K562 (cell line): ENCODE results near the gene GPAT3. TPM values are rescaled to one million over a fixed set of nuclear protein-coding genes. Genes with fewer than 3 reads are reported as not detected.
A peak's percentile ranks its signal among the peaks of the same experiment; 100 is the strongest.

Experiments
- ARID3A ChIP-seq: IDR thresholded peaks from 2 replicates; pipeline ENCODE4 v1.6.1; 2012; ENCODE audit warnings: low read depth, low read length, improper control_type of control experiment, borderline replicate concordance
- ARNT ChIP-seq, 2 experiments: fragments of 450-650 bp; IDR thresholded peaks; 2 replicates each; pipeline ENCODE4 v1.6.1; 2016; ENCODE audit warnings: mild to moderate bottlenecking in 1 of 2
- ATF6 ChIP-seq: sonication (generic); formaldehyde crosslinking; IDR thresholded peaks from 2 replicates; pipeline ENCODE4 v1.4.0; 2020; ENCODE audit warnings: mild to moderate bottlenecking, missing genetic modification reagents
- CREB3 ChIP-seq: fragments of 450-650 bp; conservative IDR thresholded peaks from 2 replicates; pipeline ENCODE4 v1.6.1; 2016; ENCODE audit warnings: missing genetic modification characterization, low read depth, mild to moderate bottlenecking, missing compliant biosample characterization, moderate library complexity
- DACH1 ChIP-seq: fragments of 450-650 bp; IDR thresholded peaks from 2 replicates; pipeline ENCODE4 v1.6.1; 2018; ENCODE audit not compliant: partially characterized antibody
- FOXK1 ChIP-seq: sonication (generic); formaldehyde crosslinking; IDR thresholded peaks from 2 replicates; pipeline ENCODE4 v1.8.0; 2022; ENCODE audit warnings: missing genetic modification reagents, mild to moderate bottlenecking, borderline replicate concordance
- FOXM1 ChIP-seq, 2 experiments: fragments of 450-650 bp in 1 of 2; sonication (generic) in 1 of 2; formaldehyde crosslinking in 1 of 2; IDR thresholded peaks; 2 replicates each; pipeline versions ENCODE4 v1.6.1 to v1.9.0; 2017 to 2022; ENCODE audit warnings: low read depth in 2 of 2, mild to moderate bottlenecking in 2 of 2, missing genetic modification reagents in 1 of 2, moderate library complexity in 1 of 2
- GATAD2B ChIP-seq: fragments of 450-650 bp; IDR thresholded peaks from 2 replicates; pipeline ENCODE4 v1.6.1; 2017; ENCODE audit warnings: mild to moderate bottlenecking, borderline replicate concordance
- GTF2A2 ChIP-seq: IDR thresholded peaks from 2 replicates; pipeline ENCODE4 v1.6.1; 2016; ENCODE audit warnings: mild to moderate bottlenecking, missing genetic modification characterization, missing compliant biosample characterization
- HMGN3 ChIP-seq: IDR thresholded peaks from 2 replicates; pipeline ENCODE4 v1.6.1; 2011; ENCODE audit warnings: borderline replicate concordance, low read depth, mild to moderate bottlenecking, mixed read lengths, low read length; ENCODE audit not compliant: insufficient read length; ENCODE audit errors: extremely low read depth
- PYGO2 ChIP-seq: fragments of 450-650 bp; IDR thresholded peaks from 2 replicates; pipeline ENCODE4 v1.6.1; 2016; ENCODE audit warnings: mild to moderate bottlenecking, missing genetic modification characterization, moderate library complexity, missing compliant biosample characterization
- TARDBP ChIP-seq: fragments of 450-650 bp; IDR thresholded peaks from 2 replicates; pipeline ENCODE4 v1.6.1; 2016
- ZBTB12 ChIP-seq: fragments of 250-450 bp; sonication (Bioruptor Pico); IDR thresholded peaks from 2 replicates; pipeline ENCODE4 v1.4.0; 2020
- ZNF668 ChIP-seq: fragments of 250-450 bp; sonication (Bioruptor Pico); IDR thresholded peaks from 2 replicates; pipeline ENCODE4 v1.8.0; 2022; ENCODE audit warnings: mild to moderate bottlenecking, inconsistent platforms
- polyA plus RNA-seq, 8 experiments: library from polyadenylated mRNA; depleted of rRNA in 4 of 8; stranded (reverse) in 5 of 8; unstranded in 3 of 8; fragments of >200 nt; fragmentation: Nextera tagmentation in 2 of 8; fragmentation: Illumina TruSeq in 1 of 8; extraction: Ambion mirVana in 2 of 8; extraction: Trizol in 1 of 8; gene quantifications; 2 replicates each; pipeline versions ENCODE4 v1.2.1 to v1.2.3, GENCODE V29; 2011 to 2014; ENCODE audit warnings: inconsistent platforms in 1 of 8, missing spikeins in 1 of 8
- total RNA-seq, 7 experiments: library from RNA; depleted of rRNA in 6 of 7; stranded (reverse); fragments of >200 nt in 6 of 7; fragmentation: Illumina TruSeq in 2 of 7; extraction: Trizol in 2 of 7; gene quantifications; 2 replicates each; pipeline versions ENCODE4 v1.2.1 to v1.2.3, GENCODE V29; 2011 to 2021; ENCODE audit warnings: low replicate concordance in 1 of 7
- TF ChIP-seq, protein P1 (sequence below), 3 experiments: fragments of 200-800 bp in 1 of 3; sonication (Bioruptor generic) in 1 of 3; sonication (generic) in 1 of 3; formaldehyde crosslinking in 1 of 3; IDR thresholded peaks; 2 replicates each; pipeline versions ENCODE4 v1.6.1 to v1.8.0; 2016 to 2022; ENCODE audit warnings: mild to moderate bottlenecking in 2 of 3, missing compliant biosample characterization in 2 of 3, missing genetic modification characterization in 2 of 3, missing genetic modification reagents in 1 of 3
- TF ChIP-seq, protein P2 (sequence below): fragments of 450-650 bp; IDR thresholded peaks from 2 replicates; pipeline ENCODE4 v1.6.1; 2018; ENCODE audit not compliant: partially characterized antibody

The GPAT3 gene
- total and polyA plus RNA-seq, 9 of the 15 experiments (the other 6 are each of a cell fraction or from before 2014, with no cell fraction given) = 4.1 to 16.1 (median 13.1) TPM

DNA sequence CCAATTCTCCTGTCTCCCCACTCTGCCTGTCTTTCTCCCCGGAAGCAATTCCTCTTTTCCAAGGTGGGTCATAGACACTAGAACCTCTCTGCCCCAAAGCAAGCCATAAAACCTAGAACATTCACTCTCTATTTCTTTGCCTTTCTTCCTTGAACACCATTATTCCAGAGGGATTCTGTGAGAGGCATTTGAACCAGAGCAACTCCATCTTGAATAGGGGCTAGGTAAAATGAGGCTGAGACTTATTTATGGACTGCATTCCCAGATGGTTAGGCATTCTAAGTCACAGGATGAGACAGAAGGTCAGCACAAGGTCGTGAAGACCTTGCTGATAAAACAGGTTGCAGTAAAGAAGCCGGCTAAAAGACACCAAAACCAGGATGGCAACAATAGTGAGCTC is 13.7 kb upstream of the GPAT3 start (continued):
- TF ChIP-seq ATF6 (CRISPR knock-in tag) (no peak), FOXM1 (IDR thresholded peaks at IDR 0.05; ENCODE audit: low read depth) (no peak), FOXM1 (CRISPR knock-in tag; IDR thresholded peaks at IDR 0.05; ENCODE audit: low read depth) (no peak), GATAD2B (no peak), PYGO2 (tag) (no peak), FOXK1 (CRISPR knock-in tag) (no peak), CREB3 (tag) (peak; percentile 83; the same call in 1 of the 2 replicates), ZBTB12 (no peak), ARID3A (no peak), DACH1 (no peak), HMGN3 (no peak), ARNT (IDR thresholded peaks at IDR 0.05) (no peak), GTF2A2 (tag) (no peak), TARDBP (no peak), ZNF668 (CRISPR knock-in tag) (no peak)
- TF ChIP-seq, protein P1, sequence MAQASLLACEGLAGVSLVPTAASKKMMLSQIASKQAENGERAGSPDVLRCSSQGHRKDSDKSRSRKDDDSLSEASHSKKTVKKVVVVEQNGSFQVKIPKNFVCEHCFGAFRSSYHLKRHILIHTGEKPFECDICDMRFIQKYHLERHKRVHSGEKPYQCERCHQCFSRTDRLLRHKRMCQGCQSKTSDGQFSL (CRISPR knock-in tag; IDR thresholded peaks at IDR 0.05) = no peak
- TF ChIP-seq, protein P1 (tag; IDR thresholded peaks at IDR 0.05) = peak in 1 of 2 experiments; percentile 76; a peak in 1 of 4 replicates
- TF ChIP-seq, protein P2, sequence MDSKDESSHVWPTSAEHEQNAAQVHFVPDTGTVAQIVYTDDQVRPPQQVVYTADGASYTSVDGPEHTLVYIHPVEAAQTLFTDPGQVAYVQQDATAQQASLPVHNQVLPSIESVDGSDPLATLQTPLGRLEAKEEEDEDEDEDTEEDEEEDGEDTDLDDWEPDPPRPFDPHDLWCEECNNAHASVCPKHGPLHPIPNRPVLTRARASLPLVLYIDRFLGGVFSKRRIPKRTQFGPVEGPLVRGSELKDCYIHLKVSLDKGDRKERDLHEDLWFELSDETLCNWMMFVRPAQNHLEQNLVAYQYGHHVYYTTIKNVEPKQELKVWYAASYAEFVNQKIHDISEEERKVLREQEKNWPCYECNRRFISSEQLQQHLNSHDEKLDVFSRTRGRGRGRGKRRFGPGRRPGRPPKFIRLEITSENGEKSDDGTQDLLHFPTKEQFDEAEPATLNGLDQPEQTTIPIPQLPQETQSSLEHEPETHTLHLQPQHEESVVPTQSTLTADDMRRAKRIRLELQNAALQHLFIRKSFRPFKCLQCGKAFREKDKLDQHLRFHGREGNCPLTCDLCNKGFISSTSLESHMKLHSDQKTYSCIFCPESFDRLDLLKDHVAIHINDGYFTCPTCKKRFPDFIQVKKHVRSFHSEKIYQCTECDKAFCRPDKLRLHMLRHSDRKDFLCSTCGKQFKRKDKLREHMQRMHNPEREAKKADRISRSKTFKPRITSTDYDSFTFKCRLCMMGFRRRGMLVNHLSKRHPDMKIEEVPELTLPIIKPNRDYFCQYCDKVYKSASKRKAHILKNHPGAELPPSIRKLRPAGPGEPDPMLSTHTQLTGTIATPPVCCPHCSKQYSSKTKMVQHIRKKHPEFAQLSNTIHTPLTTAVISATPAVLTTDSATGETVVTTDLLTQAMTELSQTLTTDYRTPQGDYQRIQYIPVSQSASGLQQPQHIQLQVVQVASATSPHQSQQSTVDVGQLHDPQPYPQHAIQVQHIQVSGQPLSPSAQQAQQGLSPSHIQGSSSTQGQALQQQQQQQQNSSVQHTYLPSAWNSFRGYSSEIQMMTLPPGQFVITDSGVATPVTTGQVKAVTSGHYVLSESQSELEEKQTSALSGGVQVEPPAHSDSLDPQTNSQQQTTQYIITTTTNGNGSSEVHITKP = no peak
